Activated CD4-positive, alpha-beta T cell treated with anti-CD3 and anti-CD28 coated beads for 48 hours (primary cell): ENCODE data around the gene PTHLH.

ENCODE experiments used
- DNase-seq: peaks from one replicate; pipeline ENCODE4 v3.0.0-alpha.2; 2020

The PTHLH gene

DNA sequence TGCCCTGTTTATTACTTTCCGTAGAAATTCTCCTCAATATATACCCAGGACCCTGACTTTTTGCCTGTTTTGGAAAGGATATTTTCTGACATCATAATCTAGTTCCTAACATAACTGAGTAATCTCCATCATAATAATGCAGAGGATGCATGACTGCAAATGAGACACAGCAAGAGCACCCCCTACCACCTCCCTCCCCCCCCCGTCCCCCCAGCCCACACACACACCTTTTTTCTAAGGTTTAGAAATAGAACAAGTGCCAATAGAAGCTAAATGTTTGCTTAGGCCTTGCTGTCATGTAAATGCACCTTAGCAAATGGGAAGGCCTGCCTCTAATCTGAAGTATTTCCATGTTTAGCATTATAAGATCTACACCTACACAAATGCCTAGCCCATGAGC is at the start of gene PTHLH:
TSS of gene PTHLH (minus strand) at position 13 of the 400 bp plus-strand sequence. CDS start 3,239 bp downstream, outside the sequence.
- no peak for DNase-seq

DNA sequence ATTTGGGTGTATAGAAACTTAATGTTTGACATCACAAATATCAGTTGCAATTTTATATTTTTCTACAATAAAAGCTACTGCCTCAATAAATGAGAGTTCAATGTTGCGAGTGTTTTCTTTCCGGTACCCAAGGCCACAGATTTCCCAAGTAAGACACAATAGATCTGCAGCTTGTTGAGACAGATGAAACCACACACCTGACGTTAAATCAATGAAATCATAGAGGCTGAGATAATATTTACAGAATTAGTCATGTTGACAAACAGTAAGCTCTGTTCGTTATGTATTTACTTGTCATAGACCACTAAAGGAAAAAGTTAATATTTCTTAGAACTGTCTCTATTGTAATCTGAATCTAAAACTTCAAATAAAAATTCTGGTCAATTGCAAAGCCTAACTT is 49.2 kb upstream of the PTHLH start:
- DNase-seq = no peak

DNA sequence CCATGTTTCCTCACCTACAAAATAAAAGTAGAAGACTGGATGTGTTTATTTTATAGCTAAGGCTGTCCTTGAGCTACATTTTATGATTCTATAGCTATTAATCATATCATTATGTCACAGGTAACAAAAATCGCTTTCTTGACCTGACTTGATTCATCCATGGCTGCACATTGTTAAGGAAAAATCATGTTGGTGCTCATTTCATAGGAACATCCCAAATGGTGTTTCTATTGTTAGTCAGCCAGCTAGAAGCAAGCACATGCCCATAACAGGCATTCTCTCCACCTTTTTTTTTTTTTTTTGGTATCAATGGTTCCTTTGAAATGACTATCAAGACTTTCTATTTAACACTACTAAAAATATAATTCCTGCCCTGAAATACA is 45.3 kb upstream of the PTHLH start:
- no peak for DNase-seq

DNA sequence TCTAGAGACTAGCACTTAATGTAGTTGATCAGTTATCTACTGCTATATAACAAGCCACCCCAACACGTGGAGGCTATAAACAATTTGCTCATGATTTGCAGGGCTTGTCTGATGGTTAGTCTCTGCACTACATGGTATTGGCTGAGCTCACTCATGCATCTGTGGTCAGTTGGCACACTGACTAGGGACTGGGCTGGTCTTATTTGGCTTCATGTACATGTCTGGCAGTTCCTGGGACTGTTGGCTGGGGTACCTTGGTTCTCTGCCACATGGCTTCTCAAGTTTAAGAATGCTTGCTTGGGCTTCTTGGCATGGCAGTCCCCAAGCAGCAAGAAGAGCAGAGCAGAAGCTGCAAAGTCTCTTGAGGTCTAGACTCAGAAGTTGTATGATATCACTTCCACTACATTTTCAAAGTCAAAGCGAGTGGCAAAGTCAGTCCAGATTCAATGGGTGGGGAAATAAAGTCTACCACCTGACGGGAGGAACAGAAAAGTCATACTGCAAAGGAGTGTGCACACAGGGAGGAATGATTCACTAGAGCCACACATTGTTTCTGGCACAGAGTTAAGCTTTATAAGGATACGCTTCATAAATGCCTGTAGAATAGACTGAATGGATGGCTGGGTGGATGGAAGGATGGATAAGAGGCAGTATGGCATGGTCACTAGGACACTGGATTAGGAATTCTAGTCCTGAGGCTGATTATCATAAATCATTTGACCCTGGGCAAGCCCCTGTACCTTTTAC is 44.8 kb upstream of the PTHLH start:
- DNase-seq = no peak

DNA sequence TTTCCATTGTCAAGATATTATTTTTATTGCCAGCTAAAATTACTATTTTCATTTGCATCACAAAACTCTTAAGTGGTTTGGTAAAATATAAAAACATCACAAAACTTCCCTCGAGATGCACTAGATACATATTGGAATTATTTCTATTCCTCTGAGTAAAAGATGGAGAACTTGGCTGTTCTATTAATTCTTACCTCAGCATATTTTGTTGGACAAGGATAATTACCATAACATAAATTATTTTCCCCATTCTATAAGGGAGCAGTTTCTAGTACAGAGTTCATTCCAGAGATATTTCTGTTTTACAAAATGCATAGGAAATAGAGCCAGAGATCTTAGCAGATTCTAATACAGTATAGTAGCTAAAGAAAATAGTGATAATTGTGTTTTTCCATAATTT is 42.6 kb upstream of the PTHLH start:
- no peak for DNase-seq

DNA sequence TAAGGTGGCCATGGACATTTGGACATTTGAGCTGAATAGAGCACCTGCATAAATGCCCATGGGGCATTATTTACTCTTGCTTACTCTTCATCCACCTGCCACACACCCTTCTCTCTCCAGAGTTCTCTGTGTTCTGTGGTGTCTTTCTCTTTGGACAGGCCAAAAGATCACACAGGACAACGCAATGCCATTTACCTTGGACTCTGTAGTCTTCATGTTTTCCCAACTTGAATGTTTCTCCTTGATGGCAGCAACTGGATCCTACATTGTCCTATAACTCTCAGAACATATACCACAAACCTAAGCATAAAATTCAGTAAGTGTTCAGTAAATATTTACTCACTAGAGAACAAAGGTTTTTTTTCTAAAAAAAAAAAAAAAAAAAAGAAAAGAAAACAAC is 41.7 kb upstream of the PTHLH start:
- no peak for DNase-seq

DNA sequence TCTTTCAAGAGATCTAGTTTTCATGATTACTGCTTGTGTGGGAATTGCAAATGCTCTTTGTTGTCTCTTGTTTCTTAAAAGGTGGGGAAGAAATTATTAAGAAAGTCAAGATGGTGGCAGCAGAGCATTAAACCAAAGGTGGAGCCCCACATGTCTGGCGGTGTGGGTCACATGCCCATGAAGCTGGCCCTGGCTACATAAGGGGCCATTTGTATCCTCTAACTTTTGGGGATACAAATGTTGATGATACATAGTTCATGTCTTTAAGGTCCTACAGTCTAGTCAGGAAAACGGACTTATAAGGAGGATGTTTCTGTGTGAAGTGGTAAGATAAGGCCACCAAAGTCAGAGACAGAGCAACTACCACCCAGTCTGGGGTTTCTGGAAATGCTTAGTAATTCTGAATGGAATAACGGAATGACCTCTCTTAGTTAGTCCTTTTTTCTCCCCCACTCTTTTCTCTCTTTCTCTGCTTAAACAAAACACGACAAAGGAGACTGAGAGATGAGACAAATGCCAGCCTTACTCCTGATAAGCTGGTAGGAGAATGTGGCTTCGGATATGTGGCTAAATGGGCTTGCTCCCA is 39.9 kb upstream of the PTHLH start:
- no peak for DNase-seq

DNA sequence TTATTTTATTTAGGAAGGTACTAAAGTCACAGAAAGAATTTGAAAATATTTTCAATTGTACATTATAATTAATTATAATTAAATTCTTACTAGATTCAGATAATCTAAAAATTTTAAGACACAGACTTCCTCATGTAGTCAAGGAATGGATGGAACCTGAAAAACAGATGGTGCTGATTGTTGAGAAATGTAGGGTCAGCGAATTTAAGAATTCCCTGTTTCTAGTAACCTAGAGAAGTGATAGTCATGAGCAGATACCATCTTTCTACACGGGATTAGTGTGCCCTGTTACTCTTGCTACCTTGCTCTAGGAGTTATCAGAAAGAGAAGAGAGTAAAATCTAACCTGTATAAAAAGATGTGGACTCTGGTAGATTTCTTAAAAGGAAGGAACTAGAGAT is 37.5 kb upstream of the PTHLH start:
- DNase-seq = no peak

DNA sequence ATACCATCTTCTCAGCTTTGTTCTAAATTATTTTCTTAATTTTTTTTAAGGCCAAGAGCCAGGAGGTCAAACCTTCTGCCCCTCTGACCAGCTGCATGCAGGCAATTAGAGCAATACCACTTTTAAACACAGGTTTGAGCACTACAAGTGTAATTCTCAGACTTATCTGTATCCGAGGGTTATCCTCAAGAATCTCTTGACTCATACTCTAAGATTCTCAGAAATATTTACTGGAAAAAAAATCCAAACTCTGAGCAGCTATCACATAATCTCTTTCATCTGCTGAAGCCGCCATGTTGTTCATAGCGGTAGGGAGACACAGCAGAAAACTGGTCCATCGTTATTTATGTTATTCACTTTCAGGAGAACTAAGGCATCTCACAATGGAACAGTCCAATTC is 27.4 kb upstream of the PTHLH start:
- no peak for DNase-seq

DNA sequence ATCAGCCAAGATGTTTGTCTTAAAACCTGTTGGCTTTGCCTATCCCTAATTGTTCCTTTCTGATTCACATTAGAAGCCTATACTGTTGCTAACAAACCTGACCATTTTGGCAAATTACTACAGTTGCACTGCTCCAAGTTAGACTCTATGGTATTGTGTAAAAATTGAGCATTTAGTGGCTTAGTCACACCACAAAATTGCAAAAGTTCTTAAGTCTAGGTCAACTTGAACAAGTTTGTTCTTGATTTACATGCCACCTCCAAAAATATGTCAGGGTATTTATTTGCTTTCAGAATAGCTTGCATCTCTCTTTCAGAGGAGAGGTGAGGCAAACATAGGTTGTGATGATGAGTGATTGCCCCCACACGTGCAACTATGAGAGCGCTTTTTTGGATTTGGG is 27.0 kb upstream of the PTHLH start:
- DNase-seq = no peak

DNA sequence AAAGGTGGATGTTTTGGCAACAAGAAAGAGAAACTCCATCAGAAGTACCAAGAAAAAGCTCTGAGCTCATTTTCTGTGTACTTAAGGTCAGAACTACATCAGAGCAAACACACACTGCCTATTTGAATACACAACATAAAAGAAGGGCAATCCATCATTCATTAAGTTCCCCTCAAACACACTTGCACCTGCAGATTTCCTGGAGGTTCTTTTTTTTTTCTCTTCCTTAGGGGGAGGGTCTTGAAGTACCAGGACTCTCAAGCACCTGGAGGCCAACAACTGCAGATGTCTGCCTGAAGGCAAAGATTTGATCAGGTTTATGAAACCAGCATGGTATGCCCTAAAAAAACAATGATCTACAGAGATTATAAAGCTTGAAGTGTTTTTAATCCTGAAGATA is 26.1 kb upstream of the PTHLH start:
- no peak for DNase-seq

DNA sequence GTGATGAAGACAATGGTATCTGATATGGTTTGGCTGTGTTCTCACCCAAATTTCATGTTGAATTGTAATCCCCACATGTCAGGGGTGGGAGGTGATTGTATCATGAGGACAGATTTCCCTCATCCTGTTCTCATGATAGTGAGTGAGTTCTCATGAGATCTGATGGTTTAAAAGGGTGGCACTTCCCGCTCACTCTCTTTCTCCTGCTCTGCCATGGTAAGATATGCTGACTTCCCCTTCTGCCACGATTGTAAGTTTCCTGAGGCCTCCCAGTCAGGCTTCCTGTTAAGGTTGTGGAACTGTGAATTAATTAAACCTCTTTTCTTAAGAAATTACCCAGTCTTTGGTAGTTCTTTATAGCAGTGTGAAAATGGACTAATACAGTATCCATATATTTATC is 25.6 kb upstream of the PTHLH start:
- DNase-seq = no peak

DNA sequence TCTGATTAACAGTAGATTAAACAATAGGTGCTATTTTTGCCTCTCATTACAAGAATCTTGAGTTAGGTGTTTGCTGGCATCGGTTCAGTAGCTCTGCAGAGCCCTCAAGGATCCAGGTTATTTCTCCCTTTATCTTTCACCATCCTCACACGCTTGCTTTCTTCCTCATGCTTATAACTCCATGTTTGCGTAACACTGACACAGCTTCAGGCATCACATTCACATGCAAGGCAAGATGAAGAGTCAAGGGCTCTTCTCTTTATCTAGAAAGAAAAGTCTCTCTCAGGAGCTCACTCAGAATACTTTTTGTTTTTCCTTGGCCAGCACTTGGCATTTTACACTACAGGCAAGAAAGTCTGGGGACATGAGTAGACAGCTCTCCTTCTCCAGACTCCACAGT is 24.2 kb upstream of the PTHLH start:
- no peak for DNase-seq

DNA sequence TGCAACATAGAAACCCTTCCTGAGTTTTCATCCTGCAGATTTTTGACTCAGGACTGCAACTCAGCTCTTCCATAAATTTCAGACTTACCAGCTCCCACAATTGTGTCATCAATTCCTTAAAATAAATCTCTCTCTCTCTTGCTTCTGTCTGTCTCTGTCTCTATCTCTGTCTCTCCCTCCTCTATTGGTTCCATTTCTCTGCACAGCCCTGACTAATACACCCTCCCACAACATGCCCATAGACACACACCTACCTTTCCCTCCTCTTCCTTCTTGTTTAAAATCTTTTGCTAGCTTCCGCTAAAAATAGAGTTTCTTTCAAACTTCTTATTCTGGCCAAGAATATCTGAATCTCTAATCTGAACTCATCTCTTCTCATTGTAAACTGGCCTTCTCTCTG is 22.9 kb upstream of the PTHLH start:
- DNase-seq = no peak

DNA sequence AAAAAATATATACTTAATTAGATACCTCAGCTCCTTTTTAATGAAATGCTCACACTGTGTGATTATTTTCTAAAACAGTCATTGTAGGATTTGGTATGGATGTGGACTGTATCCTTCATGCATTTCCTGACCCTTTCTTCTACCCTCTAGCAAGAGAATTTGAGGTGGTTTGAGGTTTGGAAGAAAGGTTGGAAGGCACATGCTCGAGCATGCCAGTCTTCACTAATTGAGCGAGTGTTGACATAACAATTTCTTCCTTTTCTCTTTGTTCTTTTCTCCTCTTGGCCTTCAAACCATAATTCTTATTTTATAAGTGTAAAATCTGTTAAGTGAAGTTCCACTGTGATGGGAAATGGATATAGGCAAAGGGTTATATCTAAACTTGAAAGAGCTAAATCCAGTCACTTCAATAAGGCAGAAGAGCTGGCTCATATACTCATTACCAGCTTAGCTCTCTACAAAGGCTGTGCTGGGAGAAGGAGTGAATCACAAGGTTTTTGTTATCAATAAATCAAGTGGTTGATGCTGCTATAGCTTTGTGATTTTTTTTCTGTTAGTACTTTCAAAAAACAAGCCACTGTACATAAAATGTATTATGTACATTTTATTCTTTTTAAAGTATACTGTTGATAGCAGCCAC is 16.2 kb upstream of the PTHLH start:
- no peak for DNase-seq

DNA sequence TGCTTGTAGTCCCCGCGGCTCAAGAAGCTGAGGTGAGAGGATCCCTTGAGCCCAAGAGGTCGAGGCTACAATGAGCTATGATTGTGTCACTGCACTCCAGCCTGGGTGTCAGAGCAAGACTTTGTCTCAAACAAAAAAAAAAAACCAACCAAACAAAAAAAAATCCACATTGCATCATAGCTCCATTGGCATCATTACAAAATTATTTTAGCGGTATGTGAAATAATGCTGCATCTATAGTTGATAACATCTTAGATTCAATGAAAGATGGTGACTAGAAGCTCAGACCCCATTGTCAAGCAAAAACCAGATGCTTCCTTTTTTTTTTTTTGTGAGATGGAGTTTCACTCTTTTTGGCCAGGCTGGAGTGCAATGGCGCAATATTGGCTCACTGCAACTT is 14.8 kb upstream of the PTHLH start:
- no peak for DNase-seq

DNA sequence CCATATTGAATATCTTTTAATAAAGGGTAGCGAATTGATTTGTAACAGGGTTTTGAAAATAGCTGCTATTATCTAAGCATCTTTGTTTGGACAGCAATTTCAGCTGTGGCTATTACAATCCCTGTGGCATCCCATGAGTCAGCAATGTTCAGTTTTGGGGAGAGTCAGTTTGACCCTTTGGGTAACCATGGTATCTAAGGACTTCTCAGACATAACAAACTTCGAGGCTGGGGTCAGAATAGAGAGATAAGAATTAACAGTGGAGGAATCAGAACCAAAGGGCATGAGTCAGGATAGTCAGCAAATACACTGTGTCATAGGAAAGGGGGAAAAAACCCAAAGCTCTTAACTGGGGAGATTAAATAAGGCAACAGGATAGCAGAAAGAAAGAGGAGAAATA is 11.7 kb upstream of the PTHLH start:
- DNase-seq = no peak

DNA sequence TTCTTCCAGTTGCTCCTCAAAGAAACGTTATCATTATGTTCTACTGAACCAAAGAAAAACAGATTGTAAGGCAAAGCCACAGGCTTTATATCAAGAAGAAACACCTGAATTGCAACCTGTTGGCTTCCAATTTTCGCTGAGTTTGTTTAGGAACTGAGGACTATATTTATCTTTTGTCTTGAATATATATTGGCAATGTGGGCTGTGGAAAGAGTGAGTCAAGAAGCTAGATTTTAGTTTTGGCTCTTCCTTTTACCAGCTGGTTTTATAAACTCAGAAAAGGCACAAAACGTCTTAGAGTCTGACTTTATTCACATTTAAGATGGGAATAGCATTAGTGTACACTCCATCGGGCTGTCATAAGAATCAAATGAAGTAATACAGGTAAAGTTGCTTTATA is 10.4 kb upstream of the PTHLH start:
- no peak for DNase-seq

DNA sequence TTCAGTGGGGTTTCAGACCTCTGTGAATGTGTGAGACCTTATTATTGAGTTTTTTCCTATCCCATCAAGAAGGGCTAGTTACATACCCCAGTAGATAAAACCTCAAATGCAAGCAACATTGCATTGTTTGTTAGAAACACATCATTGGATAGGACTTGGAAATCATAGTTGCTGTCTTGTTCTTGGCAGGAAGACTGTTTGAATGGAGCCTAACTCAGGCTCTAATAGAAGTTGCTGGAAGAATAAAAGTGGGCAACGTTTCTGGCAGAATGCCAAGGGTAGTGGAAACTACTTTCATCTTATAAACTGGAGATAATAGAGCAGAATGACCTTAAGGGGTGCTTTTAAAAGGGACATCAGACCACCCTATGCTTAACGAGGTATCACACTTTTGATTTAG is 9.9 kb upstream of the PTHLH start:
- DNase-seq = no peak

DNA sequence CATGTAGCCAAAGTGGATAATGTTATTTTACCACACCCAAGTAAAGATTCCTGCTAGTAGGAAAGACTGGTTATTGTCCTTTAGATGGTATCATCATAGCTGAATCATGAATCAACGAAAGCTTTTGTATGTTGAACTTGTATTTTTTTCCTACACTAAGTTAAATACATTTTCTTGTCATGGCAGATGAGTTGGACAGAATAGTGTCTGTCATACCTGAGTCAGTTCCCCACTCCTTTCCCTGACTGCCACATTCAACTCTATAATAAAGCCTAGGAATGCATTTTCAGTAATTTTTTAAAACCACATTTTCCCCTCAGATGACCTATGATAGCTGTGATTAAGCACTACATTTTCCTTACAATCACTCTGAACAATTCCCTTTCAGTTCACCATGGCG is 9.3 kb upstream of the PTHLH start:
- DNase-seq = no peak

DNA sequence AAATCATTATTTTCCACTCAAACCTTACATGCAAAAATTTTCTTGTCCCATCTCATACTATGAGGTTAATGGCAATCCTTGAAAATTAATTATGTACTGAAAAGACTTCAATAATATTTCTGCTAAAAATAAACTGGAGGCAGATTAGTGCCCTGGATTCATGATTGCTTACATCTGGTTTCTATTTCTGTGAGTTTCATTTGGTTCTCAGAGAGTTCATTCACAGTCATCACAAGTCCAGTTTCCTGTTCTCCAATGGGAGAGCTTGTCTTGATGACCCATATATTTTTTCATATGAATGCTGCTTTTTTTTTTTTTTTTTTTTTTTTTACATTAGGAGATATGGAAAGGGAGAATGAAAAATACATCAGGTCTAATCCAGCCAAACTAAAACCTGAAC is 6.6 kb upstream of the PTHLH start:
- no peak for DNase-seq

DNA sequence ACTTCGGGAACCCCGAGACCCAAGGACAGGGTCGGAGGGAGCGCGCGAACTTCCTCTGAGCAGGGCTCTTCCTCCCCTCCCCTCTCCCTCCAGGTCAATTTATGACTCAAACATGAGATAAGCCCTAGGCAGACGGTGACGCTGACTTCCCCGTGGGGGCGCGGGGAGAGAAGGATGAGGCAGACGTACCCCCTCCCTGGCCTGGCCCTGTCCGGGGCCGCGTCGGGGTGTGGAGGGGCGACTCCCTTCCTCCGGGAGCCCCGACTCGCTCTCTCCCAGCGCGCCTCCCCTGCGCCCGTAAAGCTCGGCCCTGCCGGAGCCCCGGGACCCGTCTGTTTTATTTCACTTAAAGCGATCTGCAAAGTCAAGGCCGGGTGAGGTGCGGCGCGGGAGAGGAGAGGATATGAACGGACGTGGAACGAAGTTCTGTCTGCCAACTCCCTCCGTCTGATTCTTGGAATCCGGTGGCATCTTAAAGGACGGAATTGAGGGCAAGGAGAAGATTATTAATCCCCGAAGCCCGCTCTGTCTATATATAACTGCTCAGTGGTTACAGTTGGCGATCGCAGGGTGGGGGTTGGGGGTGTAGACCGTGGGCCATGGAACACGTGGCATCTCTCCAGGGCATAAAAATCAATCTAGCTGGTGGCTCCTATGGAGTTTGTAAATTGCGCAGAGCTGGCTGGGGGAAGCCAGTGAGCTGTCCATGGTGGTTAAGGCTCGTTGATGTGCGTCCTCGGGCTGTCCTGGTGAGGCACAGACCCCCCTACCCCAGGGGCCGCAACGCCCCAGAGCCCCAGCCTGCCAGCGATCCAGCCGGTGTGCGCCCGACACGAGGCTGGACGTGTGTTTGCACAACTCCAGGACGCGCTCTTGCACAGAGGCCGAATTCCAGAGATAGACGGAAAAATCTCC is 2.9 kb upstream of the PTHLH start:
- peak; percentile 34 for DNase-seq

DNA sequence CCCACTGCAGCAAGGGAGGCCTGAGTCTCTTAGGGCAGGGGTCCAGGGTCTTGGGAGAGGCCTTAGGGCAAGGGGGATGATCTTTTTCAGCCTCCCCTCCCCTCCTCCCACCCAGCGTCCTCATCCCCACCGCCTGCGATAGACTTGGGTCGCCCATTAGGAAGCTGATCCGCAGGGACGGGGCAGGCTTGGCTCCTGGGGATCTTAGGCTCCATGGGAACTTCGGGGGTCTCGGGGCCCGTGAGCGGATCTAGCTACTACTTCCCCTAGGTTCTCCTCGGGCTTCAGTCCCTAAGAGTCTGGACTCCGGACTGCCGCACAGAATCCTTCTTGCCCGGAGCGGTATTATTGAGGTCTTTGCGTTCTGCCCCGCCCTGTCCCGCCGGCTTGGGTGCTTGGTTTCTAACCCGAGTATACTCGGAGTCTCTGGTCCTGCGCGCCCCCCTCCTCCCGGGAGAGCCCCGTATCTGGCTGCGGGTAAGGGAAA is 2.2 kb upstream of the PTHLH start:
- peak; percentile 4 for DNase-seq
